Measurements from ENCODE around the gene MFGE8.

DNA sequence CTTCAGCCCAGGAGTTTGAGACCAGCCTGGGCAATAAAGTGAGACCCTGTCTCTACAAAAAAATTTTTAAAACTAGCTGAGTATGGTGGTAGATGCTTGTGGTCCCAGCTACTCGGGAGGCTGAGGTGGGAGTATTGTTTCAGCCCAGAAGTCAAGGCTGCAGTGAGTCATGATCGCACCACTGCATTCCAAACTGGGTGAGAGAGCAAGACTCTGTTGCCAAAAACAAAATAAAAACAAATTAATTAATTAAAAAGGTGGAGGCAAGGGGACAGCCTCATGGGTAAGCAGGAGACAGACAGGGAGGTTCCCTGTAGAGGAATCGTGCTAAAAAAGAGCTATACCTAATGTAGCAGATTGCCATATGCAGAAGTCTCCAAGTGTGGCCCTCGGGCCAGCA lies 30.4 kb downstream of the MFGE8 start:
- TF ChIP-seq POLR2AphosphoS5 (IDR thresholded peaks at IDR 0.05): no peak
- TF ChIP-seq, protein P1, sequence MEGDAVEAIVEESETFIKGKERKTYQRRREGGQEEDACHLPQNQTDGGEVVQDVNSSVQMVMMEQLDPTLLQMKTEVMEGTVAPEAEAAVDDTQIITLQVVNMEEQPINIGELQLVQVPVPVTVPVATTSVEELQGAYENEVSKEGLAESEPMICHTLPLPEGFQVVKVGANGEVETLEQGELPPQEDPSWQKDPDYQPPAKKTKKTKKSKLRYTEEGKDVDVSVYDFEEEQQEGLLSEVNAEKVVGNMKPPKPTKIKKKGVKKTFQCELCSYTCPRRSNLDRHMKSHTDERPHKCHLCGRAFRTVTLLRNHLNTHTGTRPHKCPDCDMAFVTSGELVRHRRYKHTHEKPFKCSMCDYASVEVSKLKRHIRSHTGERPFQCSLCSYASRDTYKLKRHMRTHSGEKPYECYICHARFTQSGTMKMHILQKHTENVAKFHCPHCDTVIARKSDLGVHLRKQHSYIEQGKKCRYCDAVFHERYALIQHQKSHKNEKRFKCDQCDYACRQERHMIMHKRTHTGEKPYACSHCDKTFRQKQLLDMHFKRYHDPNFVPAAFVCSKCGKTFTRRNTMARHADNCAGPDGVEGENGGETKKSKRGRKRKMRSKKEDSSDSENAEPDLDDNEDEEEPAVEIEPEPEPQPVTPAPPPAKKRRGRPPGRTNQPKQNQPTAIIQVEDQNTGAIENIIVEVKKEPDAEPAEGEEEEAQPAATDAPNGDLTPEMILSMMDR (IDR thresholded peaks at IDR 0.05): no peak
